Measurements from ENCODE around the gene ANKRD53. TPM values are rescaled to one million over a fixed set of nuclear protein-coding genes. Genes with fewer than 3 reads are reported as not detected.

ANKRD53 gene
- total and polyA plus RNA-seq, 9 of the 15 experiments (the other 6 are each of a cell fraction or from before 2014, with no cell fraction given): 0.18 TPM; not detected in 8

DNA sequence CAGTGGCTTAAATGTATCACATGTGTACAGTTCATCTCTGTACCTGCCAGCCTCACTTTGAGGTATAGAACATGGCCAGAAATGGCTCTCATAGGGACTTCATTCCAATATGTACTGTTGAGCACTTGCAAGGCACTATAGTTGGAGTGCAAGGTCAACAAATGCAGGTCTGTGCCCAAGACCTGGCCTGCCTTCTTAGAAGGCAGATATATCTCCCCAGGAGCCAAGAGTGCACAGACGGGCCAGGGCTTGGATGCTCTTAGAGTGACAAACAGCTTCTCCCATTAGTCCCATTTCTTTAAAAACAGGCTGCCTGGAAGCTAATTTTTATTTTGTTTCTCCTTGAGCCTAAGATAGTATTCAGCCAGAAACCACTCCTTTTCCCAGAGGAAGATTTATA, 9.0 kb downstream of the ANKRD53 start:
- H4K20me1 ChIP-seq (replicated peaks; ENCODE audit: control insufficient read depth, insufficient read depth, low read length): 0 out of 2 replicates have a peak, but pooled peaks cover 3% of the 10 kb centered on the region
- FAIRE-seq (no peak), ATAC-seq (no peak), DNase-seq (ENCODE audit: extremely low read depth in 1 of 4, low spot score in 3 of 4) (peak in 1 of 4 experiments; percentile 2)
- POLR2A ChIA-PET: no interaction called here
- no peaks in the 10 kb centered on the region for H3K27me3 ChIP-seq (ENCODE audit: control insufficient read depth in 2 of 2, insufficient read depth in 2 of 2, low read length in 2 of 2)
- CTCF ChIA-PET (ENCODE audit: low intra/inter-chr PET ratio): no interaction called here
- in situ Hi-C loops (cut with MboI) (no loop called here), intact Hi-C loops (cut with micrococcal nuclease) (no loop called here)
- 40% methylated on average over 1 of the region's 1 CpG for WGBS (ENCODE audit: insufficient coverage, low coverage, missing lambda C conversion rate)
- no peaks in the 10 kb centered on the region for H3K79me2 ChIP-seq (ENCODE audit: control insufficient read depth, insufficient read depth, low read length)
- TSS peak; percentile 19 for BruUV-seq (replicated peaks)
- no peak overlapping the region for H3K27ac ChIP-seq (ENCODE audit: extremely low read depth, low read depth, low read length)
- no peaks in the 10 kb centered on the region; the same call in 1 of the 2 replicates for H3K9me3 ChIP-seq (replicated peaks; ENCODE audit: control insufficient read depth, insufficient read depth, low read depth, low read length)
- peaks cover 0 to 6% of the 10 kb centered on the region in 2 experiments; a peak in 2 of 5 replicates for H3K4me1 ChIP-seq (replicated peaks in 1 of 2; ENCODE audit: control insufficient read depth in 2 of 2, insufficient read depth in 2 of 2, low read length in 2 of 2)
- H2AFZ ChIP-seq (ENCODE audit: low read depth, low read length): no peak overlapping the region
- no peak overlapping the region for H3K4me3 ChIP-seq
- H3K36me3 ChIP-seq (ENCODE audit: control insufficient read depth, insufficient read depth, low read length): peaks cover 66% of the 10 kb centered on the region
- TF ChIP-seq ZZZ3 (IDR thresholded peaks at IDR 0.05) (no peak), BDP1 (IDR thresholded peaks at IDR 0.05; ENCODE audit: insufficient read depth, insufficient read length) (no peak), PTRF (tag; IDR thresholded peaks at IDR 0.05) (no peak), RREB1 (CRISPR knock-in tag; IDR thresholded peaks at IDR 0.05) (no peak), JUNB (CRISPR knock-in tag; conservative IDR thresholded peaks at IDR 0.05) (no peak), ZNF146 (CRISPR knock-in tag; IDR thresholded peaks at IDR 0.05; ENCODE audit: unreplicated experiment) (no peak), SETDB1 (IDR thresholded peaks at IDR 0.05; ENCODE audit: low read length) (no peak), NELFE (IDR thresholded peaks at IDR 0.05; ENCODE audit: insufficient read depth, insufficient read length) (no peak), ZNF696 (CRISPR knock-in tag; conservative IDR thresholded peaks at IDR 0.05) (no peak), SNAPC5 (CRISPR knock-in tag; IDR thresholded peaks at IDR 0.05) (no peak)
- no peak overlapping the region for H3K4me2 ChIP-seq (ENCODE audit: insufficient read depth, low read length)
- H3K9ac ChIP-seq (ENCODE audit: insufficient read depth in 1 of 2, low read depth in 2 of 2, low read length in 2 of 2): no peak overlapping the region
- H3K9me1 ChIP-seq (ENCODE audit: control insufficient read depth, insufficient read depth, low read length): no peaks in the 10 kb centered on the region

Data from K562 (cell line).